DMS53 treated with DMSO at 0.1 percent for 48 hours (cell line): Measurements from ENCODE around the gene CRYBG1.

ENCODE experiments used
- DNase-seq: peaks from one replicate; lab custom pipeline; 2025; ENCODE audit not compliant: unreplicated experiment; lab: John Stamatoyannopoulos, UW

CRYBG1 gene

DNA sequence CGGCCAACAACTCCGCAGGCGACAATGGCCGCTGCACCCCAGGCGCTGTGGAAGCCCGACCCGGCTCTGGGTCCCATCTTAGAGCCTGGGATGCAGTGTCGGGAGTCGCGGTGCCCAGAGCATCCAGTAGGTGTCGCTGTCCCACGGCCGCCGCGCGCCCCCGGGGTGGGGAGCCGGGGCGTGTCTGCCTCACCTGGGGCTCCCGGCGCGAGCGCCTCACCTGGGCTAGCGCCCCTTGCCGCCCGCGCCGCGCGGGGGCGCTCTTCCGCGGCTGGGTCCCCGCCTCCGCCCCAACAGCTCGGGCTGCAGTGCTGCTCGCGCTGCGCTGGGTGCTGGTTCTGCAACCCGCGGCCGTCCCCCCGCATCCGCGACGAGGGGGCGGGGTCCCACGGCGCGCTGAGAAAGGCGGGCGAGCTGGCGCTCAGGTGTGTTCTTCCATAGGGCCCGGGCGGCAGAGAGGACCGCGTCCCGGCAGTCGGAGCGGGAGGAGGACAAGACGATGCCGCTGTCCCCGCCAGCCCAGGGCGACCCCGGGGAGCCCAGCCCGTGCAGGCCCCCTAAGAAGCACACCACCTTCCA, at the start of gene CRYBG1:
Gene CRYBG1, plus strand, starts transcription at position 308 of the 579 bp plus-strand sequence. Its CDS starts 192 bp downstream, at position 500.
- DNase-seq, result peak; percentile 65

- DNase-seq, result peak; percentile 2
Measured at GRCh38 chr6:106315765-106316374, 44.6 kb upstream of the CRYBG1 start.

DNA sequence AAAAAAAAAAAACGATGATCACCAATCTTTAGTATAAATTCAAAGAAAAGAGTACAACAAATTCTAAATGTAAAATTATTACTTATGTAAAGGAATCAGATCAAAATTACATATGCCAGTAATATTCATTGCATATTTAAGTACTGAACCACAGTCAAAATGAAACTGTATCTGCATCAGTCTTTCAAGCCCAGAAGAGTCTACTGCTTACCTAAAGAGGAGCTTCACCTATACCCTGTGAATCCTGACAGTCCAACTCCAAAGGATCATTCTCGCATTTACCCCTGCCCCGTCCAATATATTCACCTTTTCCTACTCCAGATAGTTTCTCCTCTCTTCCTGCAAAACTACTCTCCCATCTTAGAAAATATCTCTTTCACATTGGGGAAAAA, 44.1 kb upstream of the CRYBG1 start:
- DNase-seq, result no peak

DNA sequence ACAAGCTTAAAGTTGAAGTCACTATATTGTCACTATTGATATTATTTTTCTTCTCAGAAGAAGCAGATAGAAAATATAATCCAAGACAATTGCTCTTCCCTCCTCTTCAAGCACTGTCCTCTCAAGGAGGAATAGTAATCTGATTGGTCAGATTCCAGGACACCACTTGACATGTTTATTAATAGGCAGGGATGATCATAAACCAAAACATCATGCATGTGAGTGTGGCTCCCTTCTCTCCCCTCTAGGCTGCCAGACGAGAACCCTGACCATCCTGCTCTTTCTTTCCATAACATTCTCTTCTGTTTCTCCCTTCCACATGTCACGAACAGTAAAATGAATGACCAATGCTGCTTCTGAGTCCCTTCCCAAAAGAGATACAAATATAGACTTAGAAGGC, 42.5 kb upstream of the CRYBG1 start:
- no peak for DNase-seq

- no peak for DNase-seq
Measured at GRCh38 chr6:106318851-106319250, 41.7 kb upstream of the CRYBG1 start.

DNA sequence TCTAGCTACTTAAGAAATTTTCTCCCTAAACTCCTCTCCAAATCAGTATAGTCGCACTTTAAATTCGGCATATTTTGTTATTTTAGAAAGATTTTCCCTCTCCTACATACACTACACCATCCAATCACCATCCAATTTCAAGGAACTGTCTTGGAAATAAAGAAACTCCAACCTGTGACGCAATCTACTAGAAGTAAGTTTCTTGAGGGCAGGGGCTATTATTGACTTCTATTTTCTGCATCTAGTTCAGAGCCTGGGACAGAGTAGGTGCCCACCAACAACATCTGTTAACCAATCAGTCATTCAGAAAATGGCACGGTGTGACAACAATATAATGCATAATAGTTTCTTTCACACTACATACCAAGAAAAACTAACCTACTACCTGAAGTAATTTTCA, 38.6 kb upstream of the CRYBG1 start:
- no peak for DNase-seq

- DNase-seq, result no peak
Measured at GRCh38 chr6:106324726-106325335, 35.7 kb upstream of the CRYBG1 start.

DNA sequence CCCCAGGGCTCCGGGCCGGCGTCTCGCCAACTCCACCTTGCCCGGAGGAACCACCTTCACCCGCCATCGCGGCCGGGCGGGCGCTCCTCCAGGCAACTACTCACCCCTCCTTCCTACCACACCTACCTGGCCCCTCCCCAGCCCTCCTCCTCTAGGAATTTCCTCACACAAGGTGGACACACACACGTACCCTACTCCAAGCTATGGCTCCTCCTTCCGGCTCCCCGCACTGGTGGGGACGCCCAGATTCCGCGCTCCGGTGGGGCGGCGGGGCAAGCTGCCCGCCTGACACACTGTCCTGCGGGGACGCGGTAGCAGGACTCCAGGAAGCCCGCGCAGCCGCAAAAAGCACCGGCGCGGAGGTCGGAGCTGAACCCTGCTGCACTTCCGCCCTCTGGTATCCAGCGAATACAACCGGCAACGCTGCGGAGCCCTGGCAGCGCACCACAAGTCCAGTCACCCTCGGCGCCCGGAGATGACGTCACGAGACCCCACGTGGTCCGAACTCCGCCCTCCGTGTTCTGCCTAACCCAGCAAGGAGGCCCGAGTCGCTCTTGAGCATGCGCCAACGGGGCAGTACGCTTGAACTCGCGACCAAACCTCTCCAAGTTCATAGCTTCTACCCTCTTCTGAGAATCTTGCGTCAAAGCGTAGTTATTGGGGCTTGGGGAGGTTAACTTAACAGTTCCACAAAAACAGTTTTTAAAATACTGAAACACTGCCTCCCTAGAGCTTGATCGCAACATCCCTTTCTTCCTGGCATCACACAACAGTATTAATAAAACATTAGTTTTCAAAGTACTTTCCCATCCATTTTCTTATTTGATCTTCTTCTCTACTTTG, 35.0 kb upstream of the CRYBG1 start, which contains the start of gene ATG5:
Gene ATG5, minus strand, starts transcription at position 425 of the 843 bp plus-strand sequence. CDS start 9,552 bp downstream, outside the sequence.
- DNase-seq, result peak; percentile 91

DNA sequence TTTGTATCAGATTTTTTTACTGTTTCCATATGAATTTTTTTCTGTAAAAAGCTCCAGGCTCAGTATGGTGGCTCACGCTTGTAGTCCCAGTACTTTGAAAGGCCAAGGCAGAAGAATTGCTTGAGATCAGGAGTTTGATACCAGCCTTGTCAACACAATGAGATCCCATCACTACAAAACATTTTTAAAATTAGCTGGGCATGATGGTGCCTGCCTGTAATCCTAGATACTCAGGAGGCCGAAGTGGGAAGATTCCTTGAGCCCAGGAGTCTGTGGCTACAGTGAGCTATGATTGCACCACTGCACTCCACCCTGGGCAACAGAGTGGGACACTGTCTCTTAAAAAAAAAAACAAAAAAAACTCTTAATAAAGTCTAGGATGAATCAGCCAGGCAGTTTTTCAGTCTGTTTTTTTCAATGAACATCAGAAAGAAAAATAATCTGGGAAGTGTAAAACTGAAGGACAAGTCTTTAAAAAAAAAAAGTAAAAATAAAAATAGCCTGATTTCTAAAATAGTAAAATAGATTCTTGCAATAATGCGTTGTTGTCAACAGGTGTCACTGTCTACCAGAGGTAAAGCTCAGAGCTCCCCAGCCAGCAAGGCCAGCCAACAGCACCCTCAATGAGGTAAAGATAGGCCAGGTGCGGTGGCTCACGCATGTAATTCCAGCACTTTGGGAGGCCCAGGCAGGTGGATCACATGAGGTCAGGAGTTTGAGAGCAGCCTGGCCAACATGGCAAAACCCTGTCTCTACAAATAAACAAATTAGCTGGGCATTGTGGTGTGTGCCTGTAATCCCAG, 25.7 kb upstream of the CRYBG1 start:
- DNase-seq, result peak; percentile 51

GRCh38 chr6:106339334-106340029, 21.0 kb upstream of the CRYBG1 start:
- peak; percentile 44 for DNase-seq

DNA sequence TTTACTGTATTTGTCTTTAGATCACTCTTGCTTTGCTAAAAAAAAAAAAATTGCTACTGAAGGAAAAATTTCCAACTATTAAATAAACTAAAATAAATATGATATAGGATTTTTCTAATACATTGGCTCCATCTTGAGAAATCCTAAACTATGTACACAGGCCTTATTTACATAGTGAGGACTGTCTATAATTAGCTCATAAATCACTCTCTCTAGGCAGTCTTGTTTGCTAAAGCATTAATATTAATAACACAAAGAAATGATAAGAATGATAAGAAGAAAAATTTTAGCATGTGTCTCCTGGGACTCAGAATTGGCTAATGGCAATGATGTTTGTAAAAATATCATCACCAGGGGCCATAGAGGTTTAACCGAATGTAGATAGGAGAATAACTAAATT, 13.3 kb upstream of the CRYBG1 start:
- peak; percentile 10 for DNase-seq

DNA sequence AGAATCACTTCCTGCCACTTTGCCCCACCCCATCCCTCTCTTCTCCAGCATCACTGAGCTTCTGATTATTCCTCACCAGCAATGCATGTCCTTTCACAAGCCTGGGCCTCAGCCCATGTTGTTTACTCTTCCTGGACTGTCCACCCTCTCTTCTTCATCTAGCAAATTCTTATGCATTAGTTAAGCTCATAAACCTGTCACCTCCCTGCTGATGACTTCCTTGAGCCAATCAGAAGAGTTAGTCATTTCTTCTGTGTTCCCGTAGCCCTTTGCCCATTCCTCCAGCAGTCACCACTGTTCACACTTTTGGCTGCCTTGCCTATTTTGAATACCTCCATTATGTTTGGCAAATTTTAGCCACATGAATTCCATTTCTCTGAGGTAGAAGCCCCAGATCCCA, 4.1 kb upstream of the CRYBG1 start:
- no peak for DNase-seq

GRCh38 chr6:106359959-106360409, 533 bp upstream of the CRYBG1 start:
- DNase-seq, result no peak

GRCh38 chr6:106360989-106361430, 493 bp downstream of the CRYBG1 start:
- no peak for DNase-seq

- no peak for DNase-seq
Measured at GRCh38 chr6:106363401-106364138, 3.1 kb downstream of the CRYBG1 start.

GRCh38 chr6:106369739-106370138, 9.2 kb downstream of the CRYBG1 start:
- DNase-seq, result no peak

DNA sequence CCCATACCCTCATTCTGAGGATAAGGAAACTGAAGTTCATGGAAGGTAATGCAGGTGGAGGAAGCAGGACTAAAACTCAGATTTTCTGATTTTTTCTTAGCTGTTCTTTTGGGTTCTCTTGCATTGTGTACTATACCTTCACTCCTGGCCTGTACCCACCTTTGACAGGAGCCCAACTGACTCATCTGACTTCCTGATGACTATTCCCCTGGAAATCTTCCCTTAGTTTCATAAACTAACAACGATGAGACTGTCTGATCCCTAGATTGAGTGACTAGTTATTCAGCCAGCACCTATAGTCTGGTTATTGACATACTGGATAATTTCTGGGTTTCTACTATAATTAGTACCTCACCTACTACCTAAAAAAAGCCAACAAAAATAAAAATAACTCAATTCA, 10.1 kb downstream of the CRYBG1 start:
- DNase-seq, result no peak

DNA sequence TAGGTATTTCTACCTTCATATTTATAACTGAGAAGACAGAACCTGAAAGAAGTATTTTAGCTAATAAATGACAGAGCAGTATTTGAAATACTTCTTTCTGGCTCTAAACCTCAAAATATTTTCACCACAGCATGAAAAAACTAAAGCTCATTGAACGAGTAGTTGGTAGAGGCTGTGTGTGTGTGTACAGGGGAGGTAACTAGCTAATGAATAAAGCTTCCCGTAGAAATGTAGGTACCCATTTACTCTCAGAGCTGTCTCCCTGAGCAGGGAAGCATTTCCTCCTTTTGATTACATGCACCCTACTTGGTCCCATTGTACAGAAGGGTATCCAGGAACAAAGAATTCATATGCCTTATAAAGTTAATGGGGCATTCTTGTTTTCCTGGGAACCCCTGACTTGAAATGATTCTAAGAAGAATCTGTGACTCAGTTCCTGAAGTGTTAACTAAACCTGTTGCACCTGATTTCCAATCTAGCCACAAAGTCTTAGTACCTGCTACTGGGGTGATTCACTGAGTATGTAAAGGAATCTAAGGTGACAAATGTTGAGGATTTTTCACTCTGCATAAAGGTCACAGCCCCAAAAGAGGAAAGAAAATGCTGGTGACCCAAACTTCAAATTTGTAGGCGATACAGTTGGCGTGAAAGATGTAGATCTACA, 12.5 kb downstream of the CRYBG1 start:
- no peak for DNase-seq
